Muscle layer of duodenum (tissue), 2 donors: ENCODE data around the gene FAM25G.

Source experiments
- H3K27ac ChIP-seq: one replicate; pipeline ENCODE4 v1.7.0; 2013; ENCODE audit warnings: mild to moderate bottlenecking, low read length
- H3K27me3 ChIP-seq: one replicate; pipeline ENCODE4 v1.7.0; 2013; ENCODE audit warnings: low read depth, mild to moderate bottlenecking, control low read depth, low read length
- H3K36me3 ChIP-seq, 2 donors: one replicate each; pipeline ENCODE4 v1.7.0; 2013; ENCODE audit warnings: low read length in 2 of 2, control low read depth in 1 of 2, mild to moderate bottlenecking in 1 of 2; ENCODE audit not compliant: insufficient read depth in 2 of 2, control insufficient read depth in 1 of 2
- H3K4me1 ChIP-seq, 2 donors: one replicate each; pipeline ENCODE4 v1.7.0; 2013; ENCODE audit warnings: low read length in 2 of 2, mild to moderate bottlenecking in 2 of 2, control low read depth in 1 of 2, moderate library complexity in 1 of 2; ENCODE audit not compliant: insufficient read depth in 2 of 2, control insufficient read depth in 1 of 2
- H3K4me3 ChIP-seq, 2 donors: one replicate each; pipeline ENCODE4 v1.7.0; 2013; ENCODE audit warnings: low read length in 2 of 2, low read depth in 1 of 2, mild to moderate bottlenecking in 1 of 2
- H3K9me3 ChIP-seq, 2 donors: one replicate each; pipeline ENCODE4 v1.7.0; 2013; ENCODE audit warnings: low read length in 2 of 2, control low read depth in 1 of 2, mild to moderate bottlenecking in 1 of 2; ENCODE audit not compliant: control insufficient read depth in 1 of 2
- donor health status: healthy.

FAM25G gene

DNA sequence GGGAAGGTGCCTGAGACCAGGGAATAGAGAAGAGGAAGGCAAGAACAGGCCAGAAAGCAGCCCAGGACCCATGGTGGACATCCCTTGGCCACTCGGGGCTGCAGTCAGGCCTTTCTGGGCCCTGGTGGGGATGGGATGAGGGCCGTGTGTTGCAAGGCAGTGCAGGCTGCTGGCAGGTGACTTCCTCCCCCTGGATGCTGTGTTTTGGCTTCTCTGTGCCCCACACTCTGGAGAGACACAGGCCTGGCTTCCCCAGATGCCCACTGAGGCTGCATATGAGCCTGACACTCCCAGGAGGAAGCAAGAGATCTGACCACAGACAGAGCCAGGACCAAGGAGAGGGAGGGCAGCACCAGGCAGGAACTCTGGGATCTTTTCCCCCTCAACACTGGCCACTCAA lies 47.5 kb downstream of the FAM25G start:
- Histone ChIP-seq H3K9me3 (peaks cover 4 to 26% of the 10 kb centered on the region in 2 donors), H3K27ac (no peak overlapping the region), H3K4me1 (no peaks in the 10 kb centered on the region), H3K36me3 (no peaks in the 10 kb centered on the region), H3K27me3 (no peaks in the 10 kb centered on the region), H3K4me3 (no peak overlapping the region)

DNA sequence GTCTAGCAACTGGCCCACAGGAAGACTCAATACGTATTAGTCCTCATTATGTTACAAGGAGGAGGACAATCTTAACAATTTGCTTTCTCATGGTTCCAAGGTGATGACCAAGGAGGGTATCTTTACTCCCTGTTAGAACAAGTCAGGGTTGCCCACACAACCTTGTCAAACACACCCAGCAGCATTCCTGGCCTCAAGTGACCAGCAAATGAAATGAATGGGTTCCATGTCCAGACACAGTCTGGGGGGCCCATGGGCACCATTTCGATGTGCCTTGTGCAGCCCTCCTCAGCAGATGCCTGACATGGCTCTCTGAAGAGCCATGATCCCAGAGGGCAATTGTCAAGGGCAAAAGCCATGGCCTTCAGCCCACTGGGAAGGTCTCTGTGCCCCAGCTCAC lies 48.4 kb downstream of the FAM25G start:
- Histone ChIP-seq H3K9me3 (peaks cover 4 to 26% of the 10 kb centered on the region in 2 donors), H3K4me1 (no peaks in the 10 kb centered on the region), H3K36me3 (no peaks in the 10 kb centered on the region), H3K27ac (no peak overlapping the region), H3K4me3 (no peak overlapping the region), H3K27me3 (no peaks in the 10 kb centered on the region)

DNA sequence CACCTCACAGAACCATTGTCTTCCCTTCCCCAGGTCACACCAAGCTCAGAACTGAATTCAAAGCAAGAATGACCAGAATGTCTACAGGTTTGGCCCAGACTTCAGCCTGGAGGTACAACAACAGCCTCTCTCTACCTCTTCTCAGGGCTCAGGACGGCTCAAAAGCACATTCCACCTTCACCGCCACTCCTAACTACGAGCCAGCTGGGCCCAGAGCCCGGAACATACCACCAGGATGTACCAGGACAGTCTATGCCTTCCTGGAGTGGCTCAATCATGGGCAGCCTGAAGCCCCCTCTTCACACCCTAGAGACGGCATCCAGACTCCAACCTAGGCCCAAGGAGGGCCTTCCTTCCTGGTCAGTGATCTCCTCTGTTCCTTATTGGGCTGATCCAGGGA lies 49.1 kb downstream of the FAM25G start:
- Histone ChIP-seq H3K27ac (no peak overlapping the region), H3K9me3 (peaks cover 4 to 26% of the 10 kb centered on the region in 2 donors), H3K4me1 (no peaks in the 10 kb centered on the region), H3K27me3 (no peaks in the 10 kb centered on the region), H3K4me3 (no peak overlapping the region), H3K36me3 (no peaks in the 10 kb centered on the region)

DNA sequence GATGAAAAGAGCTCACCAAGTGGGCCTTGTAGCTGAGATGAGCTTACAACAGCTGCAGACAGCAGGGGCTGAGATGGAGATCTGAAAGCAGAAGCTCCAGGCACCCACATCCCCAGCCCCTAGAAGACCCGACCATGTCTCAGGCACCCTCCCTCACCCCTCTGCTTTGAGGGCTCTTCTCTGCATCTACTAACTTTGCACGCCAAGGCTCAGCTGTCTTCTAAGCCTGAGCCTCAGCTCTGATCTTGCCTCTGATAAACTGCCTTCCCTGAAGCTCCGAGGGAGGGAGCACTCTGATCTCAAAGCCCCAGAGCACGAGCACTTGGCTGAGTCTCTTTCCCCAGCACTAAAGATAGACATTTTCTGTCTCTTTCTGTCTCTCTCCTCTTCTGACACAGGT lies 49.6 kb downstream of the FAM25G start:
- no peaks in the 10 kb centered on the region for H3K4me1 ChIP-seq
- no peak overlapping the region for H3K4me3 ChIP-seq
- no peak overlapping the region for H3K27ac ChIP-seq
- peaks cover 4 to 26% of the 10 kb centered on the region in 2 donors for H3K9me3 ChIP-seq
- H3K36me3 ChIP-seq, result no peaks in the 10 kb centered on the region
- H3K27me3 ChIP-seq, result no peaks in the 10 kb centered on the region

DNA sequence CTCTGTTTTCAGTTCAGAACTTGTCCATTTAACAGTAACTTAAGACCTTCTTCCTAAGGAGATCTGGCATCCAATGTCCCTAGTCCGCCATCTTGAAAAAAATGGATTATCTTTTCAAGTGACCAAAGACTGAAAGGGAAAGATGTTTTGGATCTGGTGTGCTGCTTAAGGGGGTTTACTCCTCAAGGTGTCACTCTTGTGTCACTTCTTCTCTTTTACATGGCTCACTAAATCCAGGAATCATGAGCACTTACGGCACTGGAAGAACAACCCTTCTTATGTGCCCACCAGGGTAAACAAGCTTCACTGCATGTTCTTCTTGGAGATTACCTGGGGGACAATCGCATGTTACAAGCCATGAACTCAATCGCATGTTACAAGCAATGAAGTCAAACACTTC lies 51.3 kb downstream of the FAM25G start:
- Histone ChIP-seq H3K27me3 (no peaks in the 10 kb centered on the region), H3K36me3 (no peaks in the 10 kb centered on the region), H3K4me3 (no peak overlapping the region), H3K9me3 (peaks cover 0 to 11% of the 10 kb centered on the region in 2 donors), H3K27ac (no peak overlapping the region), H3K4me1 (no peaks in the 10 kb centered on the region)

DNA sequence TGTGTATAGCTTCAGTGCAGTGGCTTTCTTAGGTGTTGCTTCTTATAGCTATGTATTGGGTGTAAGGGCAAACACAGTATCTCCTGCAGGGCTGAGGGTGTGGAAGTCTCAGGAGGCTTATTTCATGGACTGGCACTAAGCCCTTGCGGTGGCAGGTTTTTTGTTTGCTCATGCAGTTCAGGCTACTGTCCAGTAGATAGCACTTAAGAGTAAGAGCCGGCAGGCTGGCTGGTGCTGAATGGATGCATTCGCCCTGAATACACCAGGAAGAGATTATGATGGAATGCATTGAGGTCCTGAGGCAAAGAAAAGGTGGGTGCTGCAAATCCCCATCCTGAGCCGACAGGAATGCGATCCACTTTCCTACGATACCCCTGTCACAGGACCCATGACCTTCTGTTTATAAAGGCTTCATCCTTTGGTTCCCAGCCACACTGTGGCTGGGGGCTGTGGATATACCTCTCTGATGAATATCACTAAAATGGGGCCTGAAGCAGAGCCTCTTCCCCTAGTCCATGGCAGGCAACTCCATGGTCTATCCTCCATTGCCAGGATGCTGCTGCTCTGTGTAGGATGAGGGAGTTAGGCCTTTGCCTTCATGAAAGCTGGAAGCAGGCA lies 52.5 kb downstream of the FAM25G start:
- peaks cover 0 to 2% of the 10 kb centered on the region in 2 donors for H3K9me3 ChIP-seq
- no peaks in the 10 kb centered on the region for H3K27me3 ChIP-seq
- no peaks in the 10 kb centered on the region for H3K4me1 ChIP-seq
- no peak overlapping the region for H3K4me3 ChIP-seq
- no peak overlapping the region for H3K27ac ChIP-seq
- no peaks in the 10 kb centered on the region for H3K36me3 ChIP-seq
